HCT116 (cell line): ENCODE results near the gene ACOX3.

Experiments used
- CEBPB ChIP-seq: IDR thresholded peaks from 2 replicates; pipeline ENCODE4 v1.6.1; 2012; ENCODE audit warnings: low read depth
- ELF1 ChIP-seq: IDR thresholded peaks from 2 replicates; pipeline ENCODE4 v1.6.1; 2012; ENCODE audit warnings: low read depth, borderline replicate concordance
- EZH2phosphoT487 ChIP-seq: fragments of 200-600 bp; IDR thresholded peaks from 2 replicates; pipeline ENCODE4 v1.6.1; 2018; ENCODE audit warnings: antibody characterized with exemption, borderline replicate concordance
- JUND ChIP-seq: IDR thresholded peaks from 2 replicates; pipeline ENCODE4 v1.6.1; 2012
- POLR2A ChIP-seq: IDR thresholded peaks from 2 replicates; pipeline ENCODE4 v1.7.0; 2011; ENCODE audit warnings: borderline replicate concordance; ENCODE audit not compliant: insufficient read depth, insufficient read length; ENCODE audit errors: extremely low read depth
- POLR2AphosphoS5 ChIP-seq: IDR thresholded peaks from 2 replicates; pipeline ENCODE4 v1.6.1; 2011; ENCODE audit warnings: mild to moderate bottlenecking, low read depth, low read length, moderate library complexity
- ZNF274 ChIP-seq: fragments of 200-500 bp; sonication (Bioruptor generic); IDR thresholded peaks from 2 replicates; pipeline ENCODE4 v1.6.1; 2014; ENCODE audit warnings: mild to moderate bottlenecking, low read depth, low read length, inconsistent platforms
- TF ChIP-seq, protein P1 (sequence below), 3 experiments: fragments of 200-600 bp in 1 of 3; sonication (generic) in 1 of 3; IDR thresholded peaks in 2 of 3; conservative IDR thresholded peaks in 1 of 3; 2 replicates each; pipeline ENCODE4 v1.5.1; 2012 to 2017; ENCODE audit warnings: low read depth in 2 of 3, low read length in 2 of 3, antibody characterized with exemption in 1 of 3, borderline replicate concordance in 1 of 3, control low read depth in 1 of 3, mild to moderate bottlenecking in 1 of 3, mixed read lengths in 1 of 3, mixed run types in 1 of 3, moderate library complexity in 1 of 3; ENCODE audit not compliant: insufficient read depth in 1 of 3
- TF ChIP-seq, protein P2 (sequence below): IDR thresholded peaks from 2 replicates; pipeline ENCODE4 v1.6.1; 2012

DNA sequence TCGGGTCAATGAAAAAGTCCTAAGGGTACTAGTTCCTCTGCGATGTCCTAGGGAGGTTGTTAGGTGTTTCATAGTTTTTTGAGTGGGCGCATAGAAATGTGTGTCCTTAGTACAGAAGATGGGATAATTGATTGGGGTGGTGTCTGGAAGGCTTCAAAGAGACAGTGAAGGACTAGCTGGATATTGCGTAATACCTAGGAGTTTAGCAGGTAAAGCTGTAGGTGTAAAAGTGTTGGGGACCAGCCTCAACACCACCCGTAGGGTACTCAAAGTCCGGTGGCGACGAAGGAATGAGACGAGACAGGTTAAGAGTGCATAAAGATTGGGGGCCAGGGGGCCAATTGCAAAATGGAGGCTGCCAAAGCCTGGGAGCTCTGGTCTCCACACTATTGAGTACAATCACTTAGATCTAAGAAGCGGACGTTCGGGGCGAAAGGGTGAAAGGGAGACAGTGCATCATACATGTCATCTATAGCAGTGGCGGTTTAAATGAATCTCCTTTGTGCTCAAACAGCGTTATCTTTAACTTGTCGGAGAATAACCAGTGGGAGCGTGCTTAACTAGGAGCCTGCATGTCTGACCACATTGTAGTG is 1.1 kb upstream of the ACOX3 start:
- TF ChIP-seq, protein P1, sequence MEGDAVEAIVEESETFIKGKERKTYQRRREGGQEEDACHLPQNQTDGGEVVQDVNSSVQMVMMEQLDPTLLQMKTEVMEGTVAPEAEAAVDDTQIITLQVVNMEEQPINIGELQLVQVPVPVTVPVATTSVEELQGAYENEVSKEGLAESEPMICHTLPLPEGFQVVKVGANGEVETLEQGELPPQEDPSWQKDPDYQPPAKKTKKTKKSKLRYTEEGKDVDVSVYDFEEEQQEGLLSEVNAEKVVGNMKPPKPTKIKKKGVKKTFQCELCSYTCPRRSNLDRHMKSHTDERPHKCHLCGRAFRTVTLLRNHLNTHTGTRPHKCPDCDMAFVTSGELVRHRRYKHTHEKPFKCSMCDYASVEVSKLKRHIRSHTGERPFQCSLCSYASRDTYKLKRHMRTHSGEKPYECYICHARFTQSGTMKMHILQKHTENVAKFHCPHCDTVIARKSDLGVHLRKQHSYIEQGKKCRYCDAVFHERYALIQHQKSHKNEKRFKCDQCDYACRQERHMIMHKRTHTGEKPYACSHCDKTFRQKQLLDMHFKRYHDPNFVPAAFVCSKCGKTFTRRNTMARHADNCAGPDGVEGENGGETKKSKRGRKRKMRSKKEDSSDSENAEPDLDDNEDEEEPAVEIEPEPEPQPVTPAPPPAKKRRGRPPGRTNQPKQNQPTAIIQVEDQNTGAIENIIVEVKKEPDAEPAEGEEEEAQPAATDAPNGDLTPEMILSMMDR (IDR thresholded peaks at IDR 0.05 in 2 of 3, conservative IDR thresholded peaks at IDR 0.05 in 1 of 3; ENCODE audit: borderline replicate concordance in 1 of 3, insufficient read depth in 1 of 3, low read depth in 2 of 3, low read length in 2 of 3): no peak
- TF ChIP-seq, protein P2, sequence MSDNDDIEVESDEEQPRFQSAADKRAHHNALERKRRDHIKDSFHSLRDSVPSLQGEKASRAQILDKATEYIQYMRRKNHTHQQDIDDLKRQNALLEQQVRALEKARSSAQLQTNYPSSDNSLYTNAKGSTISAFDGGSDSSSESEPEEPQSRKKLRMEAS: no peak
- TF ChIP-seq ELF1: no peak
- TF ChIP-seq POLR2AphosphoS5: no peak
- no peak for TF ChIP-seq EZH2phosphoT487
- TF ChIP-seq CEBPB: peak; percentile 78
- no peak for TF ChIP-seq POLR2A
- no peak for TF ChIP-seq ZNF274
- no peak for TF ChIP-seq JUND
